ENCODE data around the gene R3HDM2.
"Not testable (repeated sequence)": the region's sequence is repeated elsewhere in the genome, so short reads cannot be mapped to it uniquely, and the experiment has no call there.

The R3HDM2 gene

GRCh38 chr12:57352166-57352565, 78.7 kb downstream of the R3HDM2 start:
- no peaks in the 10 kb centered on the region for H3K36me3 ChIP-seq (replicated peaks)
- DNase-seq (ENCODE audit: low spot score in 2 of 2) = no peak
- H3K4me1 ChIP-seq = no peaks in the 10 kb centered on the region
- no peaks in the 10 kb centered on the region for H3K9me3 ChIP-seq
- H3K4me3 ChIP-seq = no peak overlapping the region
- no peaks in the 10 kb centered on the region for H3K27me3 ChIP-seq (ENCODE audit: low read depth)
- in situ Hi-C loops (cut with MboI; ENCODE audit: low sequenced_read_pairs) = no loop called here

GRCh38 chr12:57347284-57347683, 83.6 kb downstream of the R3HDM2 start:
- no peaks in the 10 kb centered on the region for H3K4me1 ChIP-seq
- no peaks in the 10 kb centered on the region for H3K36me3 ChIP-seq (replicated peaks)
- in situ Hi-C loops (cut with MboI; ENCODE audit: low sequenced_read_pairs) = no loop called here
- no peak for DNase-seq (ENCODE audit: low spot score in 2 of 2)
- no peak overlapping the region for H3K4me3 ChIP-seq
- no peaks in the 10 kb centered on the region for H3K9me3 ChIP-seq
- no peaks in the 10 kb centered on the region for H3K27me3 ChIP-seq (ENCODE audit: low read depth)

GRCh38 chr12:57343703-57344378, 87.0 kb downstream of the R3HDM2 start:
- Histone ChIP-seq H3K27me3 (ENCODE audit: low read depth) (no peaks in the 10 kb centered on the region), H3K9me3 (no peaks in the 10 kb centered on the region), H3K4me3 (no peak overlapping the region), H3K36me3 (replicated peaks) (no peaks in the 10 kb centered on the region), H3K4me1 (no peaks in the 10 kb centered on the region)
- in situ Hi-C loops (cut with MboI; ENCODE audit: low sequenced_read_pairs) = no loop called here
- no peak for DNase-seq (ENCODE audit: low spot score in 2 of 2)

GRCh38 chr12:57342207-57342691, 88.6 kb downstream of the R3HDM2 start:
- Histone ChIP-seq H3K36me3 (replicated peaks) (no peaks in the 10 kb centered on the region), H3K9me3 (no peaks in the 10 kb centered on the region), H3K4me1 (no peaks in the 10 kb centered on the region), H3K4me3 (no peak overlapping the region), H3K27me3 (ENCODE audit: low read depth) (no peaks in the 10 kb centered on the region)
- in situ Hi-C loops (cut with MboI; ENCODE audit: low sequenced_read_pairs) = no loop called here
- no peak for DNase-seq (ENCODE audit: low spot score in 2 of 2)

GRCh38 chr12:57341275-57341990, 89.4 kb downstream of the R3HDM2 start:
- H3K27me3 ChIP-seq (ENCODE audit: low read depth) = no peaks in the 10 kb centered on the region
- in situ Hi-C loops (cut with MboI; ENCODE audit: low sequenced_read_pairs) = no loop called here
- no peaks in the 10 kb centered on the region for H3K4me1 ChIP-seq
- DNase-seq (ENCODE audit: low spot score in 2 of 2) = no peak
- no peak overlapping the region for H3K4me3 ChIP-seq
- no peaks in the 10 kb centered on the region for H3K9me3 ChIP-seq
- no peaks in the 10 kb centered on the region for H3K36me3 ChIP-seq (replicated peaks)

GRCh38 chr12:57340104-57340503, 90.7 kb downstream of the R3HDM2 start:
- no peaks in the 10 kb centered on the region for H3K27me3 ChIP-seq (ENCODE audit: low read depth)
- DNase-seq (ENCODE audit: low spot score in 2 of 2) = no peak
- 0 out of 2 replicates have a peak, but pooled peaks cover 3% of the 10 kb centered on the region for H3K36me3 ChIP-seq (replicated peaks)
- H3K9me3 ChIP-seq = no peaks in the 10 kb centered on the region
- no peaks in the 10 kb centered on the region for H3K4me1 ChIP-seq
- in situ Hi-C loops (cut with MboI; ENCODE audit: low sequenced_read_pairs) = no loop called here
- H3K4me3 ChIP-seq = no peak overlapping the region

GRCh38 chr12:57336299-57336698, 94.5 kb downstream of the R3HDM2 start:
- H3K27me3 ChIP-seq (ENCODE audit: low read depth); H3K9me3 ChIP-seq; H3K4me1 ChIP-seq; H3K36me3 ChIP-seq (replicated peaks); H3K4me3 ChIP-seq; DNase-seq (ENCODE audit: low spot score in 2 of 2); in situ Hi-C loops (cut with MboI; ENCODE audit: low sequenced_read_pairs): not testable (repeated sequence)

- no peaks in the 10 kb centered on the region for H3K9me3 ChIP-seq
- 0 out of 2 replicates have a peak, but pooled peaks cover 7% of the 10 kb centered on the region for H3K36me3 ChIP-seq (replicated peaks)
- DNase-seq (ENCODE audit: low spot score in 2 of 2) = no peak
- in situ Hi-C loops (cut with MboI; ENCODE audit: low sequenced_read_pairs) = no loop called here
- no peaks in the 10 kb centered on the region for H3K27me3 ChIP-seq (ENCODE audit: low read depth)
- H3K4me3 ChIP-seq = no peak overlapping the region
- H3K4me1 ChIP-seq = no peaks in the 10 kb centered on the region
These were observed 96.6 kb downstream of the R3HDM2 start for GRCh38 chr12:57334219-57334618.

GRCh38 chr12:57332646-57333312, 98.1 kb downstream of the R3HDM2 start:
- DNase-seq (ENCODE audit: low spot score in 2 of 2) = no peak
- no peak overlapping the region for H3K4me3 ChIP-seq
- 0 out of 2 replicates have a peak, but pooled peaks cover 7% of the 10 kb centered on the region for H3K36me3 ChIP-seq (replicated peaks)
- in situ Hi-C loops (cut with MboI; ENCODE audit: low sequenced_read_pairs) = no loop called here
- H3K9me3 ChIP-seq = no peaks in the 10 kb centered on the region
- no peaks in the 10 kb centered on the region for H3K4me1 ChIP-seq
- no peaks in the 10 kb centered on the region for H3K27me3 ChIP-seq (ENCODE audit: low read depth)

GRCh38 chr12:57330992-57331391, 99.9 kb downstream of the R3HDM2 start:
- 0 out of 2 replicates have a peak, but pooled peaks cover 5% of the 10 kb centered on the region for H3K36me3 ChIP-seq (replicated peaks)
- H3K4me1 ChIP-seq = no peaks in the 10 kb centered on the region
- no peak overlapping the region for H3K4me3 ChIP-seq
- in situ Hi-C loops (cut with MboI; ENCODE audit: low sequenced_read_pairs) = no loop called here
- no peaks in the 10 kb centered on the region for H3K27me3 ChIP-seq (ENCODE audit: low read depth)
- no peak for DNase-seq (ENCODE audit: low spot score in 2 of 2)
- H3K9me3 ChIP-seq = no peaks in the 10 kb centered on the region

- no peak for DNase-seq (ENCODE audit: low spot score in 2 of 2)
- H3K27me3 ChIP-seq (ENCODE audit: low read depth) = no peaks in the 10 kb centered on the region
- in situ Hi-C loops (cut with MboI; ENCODE audit: low sequenced_read_pairs) = no loop called here
- H3K9me3 ChIP-seq = no peaks in the 10 kb centered on the region
- H3K36me3 ChIP-seq (replicated peaks) = 0 out of 2 replicates have a peak, but pooled peaks cover 5% of the 10 kb centered on the region
- H3K4me3 ChIP-seq = no peak overlapping the region
- H3K4me1 ChIP-seq = no peaks in the 10 kb centered on the region
These were observed 101.6 kb downstream of the R3HDM2 start for GRCh38 chr12:57329219-57329618.

GRCh38 chr12:57325395-57325794, 105.4 kb downstream of the R3HDM2 start:
- H3K27me3 ChIP-seq (ENCODE audit: low read depth) = no peaks in the 10 kb centered on the region
- no peak overlapping the region for H3K4me3 ChIP-seq
- no peaks in the 10 kb centered on the region for H3K9me3 ChIP-seq
- in situ Hi-C loops (cut with MboI; ENCODE audit: low sequenced_read_pairs) = no loop called here
- no peaks in the 10 kb centered on the region for H3K4me1 ChIP-seq
- H3K36me3 ChIP-seq (replicated peaks) = no peaks in the 10 kb centered on the region
- DNase-seq (ENCODE audit: low spot score in 2 of 2) = no peak

GRCh38 chr12:57323416-57323815, 107.4 kb downstream of the R3HDM2 start:
- no peak overlapping the region for H3K4me3 ChIP-seq
- no peaks in the 10 kb centered on the region for H3K9me3 ChIP-seq
- H3K36me3 ChIP-seq (replicated peaks) = no peaks in the 10 kb centered on the region
- H3K27me3 ChIP-seq (ENCODE audit: low read depth) = no peaks in the 10 kb centered on the region
- in situ Hi-C loops (cut with MboI; ENCODE audit: low sequenced_read_pairs) = no loop called here
- DNase-seq (ENCODE audit: low spot score in 2 of 2) = no peak
- peaks cover 7% of the 10 kb centered on the region; the same call in 1 of the 2 replicates for H3K4me1 ChIP-seq

- Histone ChIP-seq H3K9me3 (no peaks in the 10 kb centered on the region), H3K27me3 (ENCODE audit: low read depth) (no peaks in the 10 kb centered on the region), H3K36me3 (replicated peaks) (no peaks in the 10 kb centered on the region), H3K4me1 (peaks cover 7% of the 10 kb centered on the region; the same call in 1 of the 2 replicates), H3K4me3 (no peak overlapping the region)
- DNase-seq (ENCODE audit: low spot score in 2 of 2) = no peak
- in situ Hi-C loops (cut with MboI; ENCODE audit: low sequenced_read_pairs) = no loop called here
These were observed 110.2 kb downstream of the R3HDM2 start for GRCh38 chr12:57320639-57321038.

All from HAP-1 (cell line).